ENCODE results near the gene PRIM1.

The PRIM1 gene

DNA sequence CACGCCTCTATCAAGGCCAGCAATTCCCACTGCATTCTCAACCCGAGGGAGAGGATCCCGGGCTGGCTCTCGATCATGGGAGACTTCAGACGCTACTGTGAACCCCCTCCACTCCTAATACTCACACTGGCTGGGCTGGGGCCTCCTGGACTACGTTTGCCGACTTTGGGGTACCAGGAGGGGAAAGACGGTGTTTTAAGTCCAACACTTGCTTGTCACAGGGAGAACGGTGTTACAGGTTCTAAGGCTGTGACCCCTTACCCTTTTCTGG is 27.5 kb downstream of the PRIM1 start:
- peaks cover 54% of the 10 kb centered on the region for H3K36me3 ChIP-seq (replicated peaks; ENCODE audit: low read depth, low read length)
- peak overlapping the region; percentile 85 for H3K27ac ChIP-seq (ENCODE audit: low read length)
- TF ChIP-seq, protein P1, sequence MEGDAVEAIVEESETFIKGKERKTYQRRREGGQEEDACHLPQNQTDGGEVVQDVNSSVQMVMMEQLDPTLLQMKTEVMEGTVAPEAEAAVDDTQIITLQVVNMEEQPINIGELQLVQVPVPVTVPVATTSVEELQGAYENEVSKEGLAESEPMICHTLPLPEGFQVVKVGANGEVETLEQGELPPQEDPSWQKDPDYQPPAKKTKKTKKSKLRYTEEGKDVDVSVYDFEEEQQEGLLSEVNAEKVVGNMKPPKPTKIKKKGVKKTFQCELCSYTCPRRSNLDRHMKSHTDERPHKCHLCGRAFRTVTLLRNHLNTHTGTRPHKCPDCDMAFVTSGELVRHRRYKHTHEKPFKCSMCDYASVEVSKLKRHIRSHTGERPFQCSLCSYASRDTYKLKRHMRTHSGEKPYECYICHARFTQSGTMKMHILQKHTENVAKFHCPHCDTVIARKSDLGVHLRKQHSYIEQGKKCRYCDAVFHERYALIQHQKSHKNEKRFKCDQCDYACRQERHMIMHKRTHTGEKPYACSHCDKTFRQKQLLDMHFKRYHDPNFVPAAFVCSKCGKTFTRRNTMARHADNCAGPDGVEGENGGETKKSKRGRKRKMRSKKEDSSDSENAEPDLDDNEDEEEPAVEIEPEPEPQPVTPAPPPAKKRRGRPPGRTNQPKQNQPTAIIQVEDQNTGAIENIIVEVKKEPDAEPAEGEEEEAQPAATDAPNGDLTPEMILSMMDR (IDR thresholded peaks at IDR 0.05; ENCODE audit: low read depth, low read length): no peak
- no peak for TF ChIP-seq EZH2phosphoT487 (IDR thresholded peaks at IDR 0.05; ENCODE audit: low read depth)
- H3K4me3 ChIP-seq (ENCODE audit: low read length): peak overlapping the region; percentile 99
- no peaks in the 10 kb centered on the region for H3K27me3 ChIP-seq (ENCODE audit: low read depth, low read length)
- H4K20me1 ChIP-seq (ENCODE audit: insufficient read depth, low read length): peaks cover 48% of the 10 kb centered on the region
- peaks cover 59% of the 10 kb centered on the region for H3K79me2 ChIP-seq (ENCODE audit: low read length)
- H3K4me2 ChIP-seq (ENCODE audit: low read length): peak overlapping the region; percentile 91
- H3K9me3 ChIP-seq (ENCODE audit: insufficient read depth, low read length): no peaks in the 10 kb centered on the region
- H3K9ac ChIP-seq (ENCODE audit: low read length): peak overlapping the region; percentile 100
- H2AFZ ChIP-seq (ENCODE audit: low read depth, low read length): no peak overlapping the region
- H3K4me1 ChIP-seq (ENCODE audit: low read length): peaks cover 47% of the 10 kb centered on the region

DNA sequence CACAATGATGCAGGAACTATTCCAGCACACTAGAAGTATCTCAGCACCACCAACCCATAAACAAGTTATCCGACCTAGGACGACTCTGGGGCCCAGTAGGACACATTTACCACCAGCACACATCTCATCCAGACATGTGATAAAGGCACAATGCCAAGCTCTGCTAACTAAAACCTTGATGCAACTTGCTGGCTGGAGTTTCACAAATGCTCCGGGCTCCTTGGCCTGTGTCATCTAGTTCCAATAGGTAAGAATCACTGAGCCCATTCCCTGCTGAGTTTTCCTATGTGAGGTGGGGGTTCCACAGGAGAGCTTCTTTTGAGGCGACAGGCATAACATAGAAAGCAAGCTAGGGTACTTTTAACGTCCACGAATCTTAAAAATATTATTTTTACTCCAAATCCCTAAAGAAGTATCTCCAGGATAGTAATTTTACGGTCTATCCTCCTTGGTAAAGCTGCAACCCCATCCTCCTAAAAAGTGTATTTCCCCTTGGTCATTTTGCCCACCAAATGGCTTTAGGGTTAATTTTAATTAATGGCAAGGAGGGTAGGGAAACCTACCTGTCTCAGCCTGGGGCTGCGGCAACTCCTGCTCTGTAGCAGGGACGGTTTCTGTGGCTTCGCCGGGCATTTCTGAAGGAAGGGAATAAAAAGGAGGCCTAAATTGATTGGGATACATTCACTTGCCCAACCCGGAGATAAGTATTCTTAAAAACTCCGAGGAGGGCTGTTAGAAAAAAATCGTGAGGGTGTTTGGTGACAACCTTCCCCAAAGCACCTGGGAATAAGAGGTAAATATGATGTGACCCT is 28.0 kb downstream of the PRIM1 start:
- Histone ChIP-seq H4K20me1 (ENCODE audit: insufficient read depth, low read length) (peaks cover 53% of the 10 kb centered on the region), H3K36me3 (replicated peaks; ENCODE audit: low read depth, low read length) (peaks cover 59% of the 10 kb centered on the region)

GRCh38 chr12:56723352-56723751 is 28.8 kb downstream of the PRIM1 start:
- H3K9me3 ChIP-seq (ENCODE audit: insufficient read depth, low read length): no peaks in the 10 kb centered on the region
- H3K9ac ChIP-seq (ENCODE audit: low read length): peak overlapping the region; percentile 100
- peak overlapping the region; percentile 85; the same call in 1 of the 2 replicates for H3K27ac ChIP-seq (ENCODE audit: low read length)
- H3K4me3 ChIP-seq (ENCODE audit: low read length): peak overlapping the region; percentile 99
- peaks cover 57% of the 10 kb centered on the region for H3K4me1 ChIP-seq (ENCODE audit: low read length)
- no peak overlapping the region for H2AFZ ChIP-seq (ENCODE audit: low read depth, low read length)
- peaks cover 72% of the 10 kb centered on the region for H3K79me2 ChIP-seq (ENCODE audit: low read length)
- no peak for TF ChIP-seq EZH2phosphoT487 (IDR thresholded peaks at IDR 0.05; ENCODE audit: low read depth)
- TF ChIP-seq, protein P1 (IDR thresholded peaks at IDR 0.05; ENCODE audit: low read depth, low read length): no peak
- H3K4me2 ChIP-seq (ENCODE audit: low read length): peak overlapping the region; percentile 91
- H3K27me3 ChIP-seq (ENCODE audit: low read depth, low read length): no peaks in the 10 kb centered on the region
- peaks cover 60% of the 10 kb centered on the region for H4K20me1 ChIP-seq (ENCODE audit: insufficient read depth, low read length)
- peaks cover 61% of the 10 kb centered on the region for H3K36me3 ChIP-seq (replicated peaks; ENCODE audit: low read depth, low read length)

More for the DNA sequence above, 28.0 kb downstream of the PRIM1 start:
- Histone ChIP-seq H3K27me3 (ENCODE audit: low read depth, low read length) (no peaks in the 10 kb centered on the region), H3K4me2 (ENCODE audit: low read length) (peak overlapping the region; percentile 91), H3K27ac (ENCODE audit: low read length) (peak overlapping the region; percentile 85), H3K9ac (ENCODE audit: low read length) (peak overlapping the region; percentile 100), H3K9me3 (ENCODE audit: insufficient read depth, low read length) (no peaks in the 10 kb centered on the region), H3K79me2 (ENCODE audit: low read length) (peaks cover 65% of the 10 kb centered on the region), H3K4me3 (ENCODE audit: low read length) (peak overlapping the region; percentile 99), H2AFZ (ENCODE audit: low read depth, low read length) (no peak overlapping the region), H3K4me1 (ENCODE audit: low read length) (peaks cover 52% of the 10 kb centered on the region)
- TF ChIP-seq, protein P1 (IDR thresholded peaks at IDR 0.05; ENCODE audit: low read depth, low read length): no peak
- TF ChIP-seq EZH2phosphoT487 (IDR thresholded peaks at IDR 0.05; ENCODE audit: low read depth): no peak

GRCh38 chr12:56722832-56723231 is 29.3 kb downstream of the PRIM1 start:
- Histone ChIP-seq H3K4me1 (ENCODE audit: low read length) (peaks cover 57% of the 10 kb centered on the region), H3K27ac (ENCODE audit: low read length) (no peak overlapping the region), H3K9me3 (ENCODE audit: insufficient read depth, low read length) (no peaks in the 10 kb centered on the region), H3K36me3 (replicated peaks; ENCODE audit: low read depth, low read length) (peaks cover 60% of the 10 kb centered on the region), H2AFZ (ENCODE audit: low read depth, low read length) (no peak overlapping the region), H3K79me2 (ENCODE audit: low read length) (peaks cover 77% of the 10 kb centered on the region), H3K4me3 (ENCODE audit: low read length) (peak overlapping the region; percentile 99), H3K4me2 (ENCODE audit: low read length) (peak overlapping the region; percentile 91), H3K27me3 (ENCODE audit: low read depth, low read length) (no peaks in the 10 kb centered on the region), H4K20me1 (ENCODE audit: insufficient read depth, low read length) (peaks cover 65% of the 10 kb centered on the region), H3K9ac (ENCODE audit: low read length) (0 out of 2 replicates have a peak overlapping the region, but pooled peaks have one; percentile 100)
- TF ChIP-seq EZH2phosphoT487 (IDR thresholded peaks at IDR 0.05; ENCODE audit: low read depth): no peak
- TF ChIP-seq, protein P1 (IDR thresholded peaks at IDR 0.05; ENCODE audit: low read depth, low read length): no peak
